ENCODE measurements around the gene SPRR2G.
"Not testable (repeated sequence)": the region's sequence is repeated elsewhere in the genome, so short reads cannot be mapped to it uniquely, and the experiment has no call there.

The SPRR2G gene

GRCh38 chr1:153140484-153140883 lies 10.2 kb downstream of the SPRR2G start:
- Histone ChIP-seq H3K79me2 (ENCODE audit: insufficient read depth, low read depth) (no peaks in the 10 kb centered on the region), H3K27me3 (ENCODE audit: insufficient read depth, low read depth) (no peaks in the 10 kb centered on the region), H3K4me3 (IDR thresholded peaks at IDR 0.05; ENCODE audit: insufficient read depth, low read depth, low read length) (no peak overlapping the region), H2AFZ (ENCODE audit: low read depth) (no peak overlapping the region), H3K27ac (no peak overlapping the region), H3K36me3 (ENCODE audit: insufficient read depth) (no peaks in the 10 kb centered on the region), H3K4me2 (no peak overlapping the region), H3K4me1 (ENCODE audit: low read depth, poor library complexity, severe bottlenecking) (peaks cover 14% of the 10 kb centered on the region), H3K9ac (no peak overlapping the region), H4K20me1 (ENCODE audit: insufficient read depth) (no peaks in the 10 kb centered on the region)
- TF ChIP-seq CTCF (conservative IDR thresholded peaks at IDR 0.05; ENCODE audit: low read depth, low read length): no peak

GRCh38 chr1:153133743-153134142 lies 16.9 kb downstream of the SPRR2G start:
- Histone ChIP-seq H3K27me3 (ENCODE audit: insufficient read depth, low read depth) (no peaks in the 10 kb centered on the region), H3K27ac (no peak overlapping the region), H4K20me1 (ENCODE audit: insufficient read depth) (no peaks in the 10 kb centered on the region), H3K4me1 (ENCODE audit: low read depth, poor library complexity, severe bottlenecking) (peaks cover 11% of the 10 kb centered on the region), H3K9ac (no peak overlapping the region), H3K36me3 (ENCODE audit: insufficient read depth) (no peaks in the 10 kb centered on the region), H3K4me2 (no peak overlapping the region), H3K79me2 (ENCODE audit: insufficient read depth, low read depth) (no peaks in the 10 kb centered on the region), H3K4me3 (IDR thresholded peaks at IDR 0.05; ENCODE audit: insufficient read depth, low read depth, low read length) (no peak overlapping the region), H2AFZ (ENCODE audit: low read depth) (no peak overlapping the region)
- no peak for TF ChIP-seq CTCF (conservative IDR thresholded peaks at IDR 0.05; ENCODE audit: low read depth, low read length)

- Histone ChIP-seq H3K36me3 (ENCODE audit: insufficient read depth) (no peaks in the 10 kb centered on the region), H2AFZ (ENCODE audit: low read depth) (no peak overlapping the region), H3K27ac (no peak overlapping the region), H4K20me1 (ENCODE audit: insufficient read depth) (no peaks in the 10 kb centered on the region), H3K27me3 (ENCODE audit: insufficient read depth, low read depth) (no peaks in the 10 kb centered on the region), H3K4me1 (ENCODE audit: low read depth, poor library complexity, severe bottlenecking) (peaks cover 6% of the 10 kb centered on the region), H3K79me2 (ENCODE audit: insufficient read depth, low read depth) (no peaks in the 10 kb centered on the region), H3K4me3 (IDR thresholded peaks at IDR 0.05; ENCODE audit: insufficient read depth, low read depth, low read length) (no peak overlapping the region), H3K4me2 (no peak overlapping the region), H3K9ac (no peak overlapping the region)
- no peak for TF ChIP-seq CTCF (conservative IDR thresholded peaks at IDR 0.05; ENCODE audit: low read depth, low read length)
Measured at GRCh38 chr1:153133267-153133666, 17.4 kb downstream of the SPRR2G start.

DNA sequence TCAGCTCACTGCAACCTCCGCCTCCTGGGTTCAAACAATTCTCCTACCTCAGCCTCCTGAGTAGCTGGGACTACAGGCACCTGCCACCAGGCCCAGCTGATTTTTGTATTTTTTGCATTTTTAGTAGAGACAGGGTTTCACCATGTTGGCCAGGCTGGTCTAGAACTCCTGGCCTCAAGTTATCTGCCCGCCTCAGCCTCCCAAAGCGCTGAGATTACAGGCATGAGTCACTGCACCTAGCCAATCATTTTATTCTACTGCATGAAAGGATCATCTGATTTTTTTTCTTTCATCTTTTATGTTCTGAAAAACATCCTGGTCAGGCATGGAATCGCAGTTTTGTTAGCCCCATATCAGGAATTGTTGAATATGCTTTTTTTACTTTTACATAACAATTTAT lies 22.0 kb downstream of the SPRR2G start:
- not testable (repeated sequence) for H3K27ac ChIP-seq; H4K20me1 ChIP-seq (ENCODE audit: insufficient read depth); H3K9ac ChIP-seq; H3K27me3 ChIP-seq (ENCODE audit: insufficient read depth, low read depth); H3K79me2 ChIP-seq (ENCODE audit: insufficient read depth, low read depth); H3K36me3 ChIP-seq (ENCODE audit: insufficient read depth); H3K4me1 ChIP-seq (ENCODE audit: low read depth, poor library complexity, severe bottlenecking); H2AFZ ChIP-seq (ENCODE audit: low read depth); H3K4me2 ChIP-seq; H3K4me3 ChIP-seq (IDR thresholded peaks at IDR 0.05; ENCODE audit: insufficient read depth, low read depth, low read length)

DNA sequence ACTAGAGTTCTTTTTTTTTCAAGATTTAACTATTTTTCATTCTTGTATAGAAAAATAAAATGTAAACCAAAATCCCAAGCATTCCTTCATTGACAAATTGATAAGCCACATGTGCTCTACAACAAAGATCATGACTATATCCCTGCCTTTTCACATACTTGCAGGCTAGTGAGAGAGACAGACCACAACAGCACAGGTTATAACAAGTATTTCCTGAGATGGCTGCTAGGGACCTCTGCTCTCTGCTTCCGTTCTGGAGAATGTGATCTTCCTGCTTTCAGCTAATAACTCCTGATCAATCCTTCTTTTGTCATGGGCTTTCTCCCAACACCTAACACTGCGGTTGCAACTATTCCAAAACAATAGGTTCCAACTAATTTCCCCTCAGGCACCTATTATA lies 23.4 kb downstream of the SPRR2G start:
- Histone ChIP-seq H3K9ac (no peak overlapping the region), H2AFZ (ENCODE audit: low read depth) (no peak overlapping the region), H3K79me2 (ENCODE audit: insufficient read depth, low read depth) (no peaks in the 10 kb centered on the region), H3K4me2 (no peak overlapping the region), H3K27me3 (ENCODE audit: insufficient read depth, low read depth) (no peaks in the 10 kb centered on the region), H3K27ac (no peak overlapping the region), H3K36me3 (ENCODE audit: insufficient read depth) (no peaks in the 10 kb centered on the region), H3K4me3 (IDR thresholded peaks at IDR 0.05; ENCODE audit: insufficient read depth, low read depth, low read length) (no peak overlapping the region), H4K20me1 (ENCODE audit: insufficient read depth) (no peaks in the 10 kb centered on the region), H3K4me1 (ENCODE audit: low read depth, poor library complexity, severe bottlenecking) (no peaks in the 10 kb centered on the region)
- TF ChIP-seq CTCF (conservative IDR thresholded peaks at IDR 0.05; ENCODE audit: low read depth, low read length): no peak

Measured in KMS-11 (cell line).